ENCODE measurements around the gene LRRC14B. TPM values are rescaled to one million over a fixed set of nuclear protein-coding genes. Genes with fewer than 3 reads are reported as not detected.

Gene LRRC14B
- total and polyA plus RNA-seq, 2 of the 13 experiments (the other 11 are each of a cell fraction or from before 2014, with no cell fraction given), result not detected

- TF ChIP-seq MAFF (IDR thresholded peaks at IDR 0.05; ENCODE audit: low read depth, low read length) (no peak), PBX3 (CRISPR knock-in tag; IDR thresholded peaks at IDR 0.05; ENCODE audit: borderline replicate concordance) (no peak), CSRNP2 (CRISPR knock-in tag; conservative IDR thresholded peaks at IDR 0.05; ENCODE audit: low read depth) (no peak), DNMT1 (CRISPR knock-in tag; IDR thresholded peaks at IDR 0.05) (no peak), PATZ1 (CRISPR knock-in tag; IDR thresholded peaks at IDR 0.05) (0 out of 2 replicates have a peak, but pooled peaks have one; percentile 32), RCOR2 (CRISPR knock-in tag; IDR thresholded peaks at IDR 0.05) (no peak), RXRB (CRISPR knock-in tag; IDR thresholded peaks at IDR 0.05; ENCODE audit: borderline replicate concordance) (peak; percentile 48; the same call in 1 of the 2 replicates), MAFK (conservative IDR thresholded peaks at IDR 0.05 in 1 of 2, IDR thresholded peaks at IDR 0.05 in 1 of 2; ENCODE audit: low read length in 2 of 2) (no peak), MYPOP (CRISPR knock-in tag; IDR thresholded peaks at IDR 0.05) (no peak), ZNF274 (CRISPR knock-in tag; IDR thresholded peaks at IDR 0.05) (0 out of 2 replicates have a peak, but pooled peaks have one; percentile 56), FOXC1 (CRISPR knock-in tag; IDR thresholded peaks at IDR 0.05; ENCODE audit: borderline replicate concordance) (0 out of 2 replicates have a peak, but pooled peaks have one; percentile 48), ASH2L (IDR thresholded peaks at IDR 0.05; ENCODE audit: insufficient read length, low read depth, low read length) (no peak), GATAD2A (CRISPR knock-in tag; IDR thresholded peaks at IDR 0.05) (0 out of 2 replicates have a peak, but pooled peaks have one; percentile 20), ZNF329 (CRISPR knock-in tag; IDR thresholded peaks at IDR 0.05; ENCODE audit: low read depth) (no peak), ZNF691 (CRISPR knock-in tag; IDR thresholded peaks at IDR 0.05; ENCODE audit: borderline replicate concordance, low read depth) (peak; percentile 65; the same call in 1 of the 2 replicates), ZNF414 (CRISPR knock-in tag; IDR thresholded peaks at IDR 0.05) (0 out of 2 replicates have a peak, but pooled peaks have one; percentile 65), ZNF619 (CRISPR knock-in tag; IDR thresholded peaks at IDR 0.05) (0 out of 2 replicates have a peak, but pooled peaks have one; percentile 27), NFYB (CRISPR knock-in tag; IDR thresholded peaks at IDR 0.05) (no peak), REPIN1 (CRISPR knock-in tag; IDR thresholded peaks at IDR 0.05; ENCODE audit: borderline replicate concordance, low read depth) (0 out of 2 replicates have a peak, but pooled peaks have one; percentile 58), ZNF124 (CRISPR knock-in tag; IDR thresholded peaks at IDR 0.05) (0 out of 2 replicates have a peak, but pooled peaks have one; percentile 35)
Measured at GRCh38 chr5:188488-189481, 2.5 kb upstream of the LRRC14B start (continued).
